Measurements from ENCODE around the gene FRMD4B. TPM values are rescaled to one million over a fixed set of nuclear protein-coding genes. Genes with fewer than 3 reads are reported as not detected.

The FRMD4B gene
- total and polyA plus RNA-seq, 10 of the 15 experiments (the other 5 are each of a cell fraction or from before 2014, with no cell fraction given): 3.9 to 11.4 (median 8.0) TPM

- Histone ChIP-seq H3K4me2 (ENCODE audit: control insufficient read depth, insufficient read depth) (no peak overlapping the region), H2AFZ (ENCODE audit: control insufficient read depth, low read depth, low read length) (no peak overlapping the region), H3K79me2 (ENCODE audit: control insufficient read depth, insufficient read depth, low read length) (no peaks in the 10 kb centered on the region), H4K20me1 (ENCODE audit: control insufficient read depth, insufficient read depth) (no peaks in the 10 kb centered on the region), H3K9ac (ENCODE audit: control insufficient read depth, insufficient read depth, low read length) (no peak overlapping the region), H3K4me3 (no peak overlapping the region), H3K27ac (ENCODE audit: control insufficient read depth, insufficient read depth) (no peak overlapping the region), H3K4me1 (ENCODE audit: control insufficient read depth, insufficient read depth, low read length) (no peaks in the 10 kb centered on the region), H3K36me3 (ENCODE audit: control insufficient read depth in 2 of 2, insufficient read depth in 2 of 2, low read length in 1 of 2) (no peaks in the 10 kb centered on the region), H3K27me3 (replicated peaks in 1 of 2; ENCODE audit: control insufficient read depth in 2 of 2, insufficient read depth in 2 of 2, low read length in 1 of 2) (no peaks in the 10 kb centered on the region), H3K9me3 (replicated peaks; ENCODE audit: control insufficient read depth, insufficient read depth, low read length) (no peaks in the 10 kb centered on the region)
- ChIA-PET POLR2A (no interaction called here), SMC1A (ENCODE audit: uncharacterized antibody, unreplicated experiment) (interaction anchor here (3.3 kb wide), 1 partner anchor 35 kb away, joined by 19 read pairs; no protein-coding TSS in a partner anchor), RAD21 (ENCODE audit: unreplicated experiment) (no interaction called here), CTCF (interaction anchor here (0.6 kb wide), 1 partner anchor 28 kb away, joined by 3 read pairs; no protein-coding TSS in a partner anchor)
- BruUV-seq (replicated peaks): no TSS peak
- TF ChIP-seq SIN3A (IDR thresholded peaks at IDR 0.05; ENCODE audit: low read depth, low read length): no peak
- no peak for TF ChIP-seq ETV6 (conservative IDR thresholded peaks at IDR 0.05 in 1 of 2, IDR thresholded peaks at IDR 0.05 in 1 of 2; ENCODE audit: borderline replicate concordance in 1 of 2, low read depth in 1 of 2)
- no peak for TF ChIP-seq BRCA1 (IDR thresholded peaks at IDR 0.05; ENCODE audit: low read depth, low read length)
- TF ChIP-seq, protein P1, sequence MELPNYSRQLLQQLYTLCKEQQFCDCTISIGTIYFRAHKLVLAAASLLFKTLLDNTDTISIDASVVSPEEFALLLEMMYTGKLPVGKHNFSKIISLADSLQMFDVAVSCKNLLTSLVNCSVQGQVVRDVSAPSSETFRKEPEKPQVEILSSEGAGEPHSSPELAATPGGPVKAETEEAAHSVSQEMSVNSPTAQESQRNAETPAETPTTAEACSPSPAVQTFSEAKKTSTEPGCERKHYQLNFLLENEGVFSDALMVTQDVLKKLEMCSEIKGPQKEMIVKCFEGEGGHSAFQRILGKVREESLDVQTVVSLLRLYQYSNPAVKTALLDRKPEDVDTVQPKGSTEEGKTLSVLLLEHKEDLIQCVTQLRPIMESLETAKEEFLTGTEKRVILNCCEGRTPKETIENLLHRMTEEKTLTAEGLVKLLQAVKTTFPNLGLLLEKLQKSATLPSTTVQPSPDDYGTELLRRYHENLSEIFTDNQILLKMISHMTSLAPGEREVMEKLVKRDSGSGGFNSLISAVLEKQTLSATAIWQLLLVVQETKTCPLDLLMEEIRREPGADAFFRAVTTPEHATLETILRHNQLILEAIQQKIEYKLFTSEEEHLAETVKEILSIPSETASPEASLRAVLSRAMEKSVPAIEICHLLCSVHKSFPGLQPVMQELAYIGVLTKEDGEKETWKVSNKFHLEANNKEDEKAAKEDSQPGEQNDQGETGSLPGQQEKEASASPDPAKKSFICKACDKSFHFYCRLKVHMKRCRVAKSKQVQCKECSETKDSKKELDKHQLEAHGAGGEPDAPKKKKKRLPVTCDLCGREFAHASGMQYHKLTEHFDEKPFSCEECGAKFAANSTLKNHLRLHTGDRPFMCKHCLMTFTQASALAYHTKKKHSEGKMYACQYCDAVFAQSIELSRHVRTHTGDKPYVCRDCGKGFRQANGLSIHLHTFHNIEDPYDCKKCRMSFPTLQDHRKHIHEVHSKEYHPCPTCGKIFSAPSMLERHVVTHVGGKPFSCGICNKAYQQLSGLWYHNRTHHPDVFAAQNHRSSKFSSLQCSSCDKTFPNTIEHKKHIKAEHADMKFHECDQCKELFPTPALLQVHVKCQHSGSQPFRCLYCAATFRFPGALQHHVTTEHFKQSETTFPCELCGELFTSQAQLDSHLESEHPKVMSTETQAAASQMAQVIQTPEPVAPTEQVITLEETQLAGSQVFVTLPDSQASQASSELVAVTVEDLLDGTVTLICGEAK (IDR thresholded peaks at IDR 0.05; ENCODE audit: borderline replicate concordance): no peak
- TF ChIP-seq EED (IDR thresholded peaks at IDR 0.05; ENCODE audit: low read depth): no peak
- no peak for TF ChIP-seq NFXL1 (IDR thresholded peaks at IDR 0.05; ENCODE audit: borderline replicate concordance)
- no peak for TF ChIP-seq CBX5 (IDR thresholded peaks at IDR 0.05; ENCODE audit: low read depth)
- TF ChIP-seq PKNOX1 (IDR thresholded peaks at IDR 0.05): no peak
- no peak for TF ChIP-seq LARP7 (IDR thresholded peaks at IDR 0.05)
- no peak for TF ChIP-seq WRNIP1 (IDR thresholded peaks at IDR 0.05; ENCODE audit: borderline replicate concordance, low read depth, low read length)
- no peak for TF ChIP-seq HDGF (IDR thresholded peaks at IDR 0.05)
- TF ChIP-seq RELA (IDR thresholded peaks at IDR 0.05; ENCODE audit: borderline replicate concordance, partially characterized antibody): no peak
- TF ChIP-seq ZBTB4 (CRISPR knock-in tag; IDR thresholded peaks at IDR 0.05): no peak
- TF ChIP-seq MTA3 (IDR thresholded peaks at IDR 0.05; ENCODE audit: borderline replicate concordance, low read length): no peak
- no peak for TF ChIP-seq NFYB (IDR thresholded peaks at IDR 0.05; ENCODE audit: insufficient read depth, low read depth, low read length)
- no peak for TF ChIP-seq CHD2 (IDR thresholded peaks at IDR 0.05; ENCODE audit: borderline replicate concordance, low read depth, low read length)
- TF ChIP-seq ZNF207 (IDR thresholded peaks at IDR 0.05; ENCODE audit: borderline replicate concordance): no peak
- FAIRE-seq: no peak
- 46% methylated on average over 3 of the region's 3 CpGs for WGBS (ENCODE audit: insufficient coverage, insufficient replicate concordance, low lambda C conversion rate, missing lambda C conversion rate)
- no peak for ATAC-seq
- in situ Hi-C loops (cut with MboI): no loop called here
- no peak for DNase-seq (ENCODE audit: low read depth, low spot score)
- intact Hi-C loops (cut with micrococcal nuclease; ENCODE audit: unreplicated experiment): no loop called here
Observed at GRCh38 chr3:69196876-69197275, 189.0 kb downstream of the FRMD4B start.
